ENCODE data around the gene IL1RAPL1.

IL1RAPL1 gene

GRCh38 chrX:28979877-28980276 lies 392.6 kb downstream of the IL1RAPL1 start:
- DNase-seq (ENCODE audit: low spot score) = peak; percentile 0

- DNase-seq (ENCODE audit: low spot score) = no peak
These were observed 394.7 kb downstream of the IL1RAPL1 start for GRCh38 chrX:28981952-28982351.

GRCh38 chrX:28988246-28988645 lies 401.0 kb downstream of the IL1RAPL1 start:
- DNase-seq (ENCODE audit: low spot score) = no peak

- no peak for DNase-seq (ENCODE audit: low spot score)
These were observed 410.6 kb downstream of the IL1RAPL1 start for GRCh38 chrX:28997706-28998463.

DNA sequence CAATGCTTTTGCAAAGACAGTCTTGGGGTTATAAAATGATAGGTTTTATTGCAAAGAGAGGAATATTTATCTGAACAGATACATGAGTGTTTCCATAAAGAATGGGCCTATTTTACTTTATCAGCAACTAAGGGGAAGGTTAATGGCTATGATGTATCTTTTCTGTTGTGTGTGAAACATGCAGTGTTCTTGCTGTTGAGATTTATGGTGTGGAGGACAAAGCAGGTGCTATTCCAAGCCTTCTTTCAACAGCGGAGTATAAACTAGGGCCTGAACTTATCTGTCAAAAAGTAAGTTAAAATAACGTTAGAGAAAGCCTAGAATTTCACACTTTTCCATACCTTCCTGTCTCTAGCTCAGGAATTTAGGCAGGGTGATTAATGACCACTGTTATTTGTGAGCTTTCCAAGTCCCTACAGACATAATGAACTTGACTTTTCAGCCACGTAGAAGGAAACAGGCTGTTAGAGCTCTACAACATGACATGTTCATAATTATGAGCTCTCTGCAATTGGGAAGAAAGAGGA lies 411.4 kb downstream of the IL1RAPL1 start:
- DNase-seq (ENCODE audit: low spot score) = no peak

- DNase-seq (ENCODE audit: low spot score) = no peak
These were observed 425.6 kb downstream of the IL1RAPL1 start for GRCh38 chrX:29012867-29013266.

- DNase-seq (ENCODE audit: low spot score) = no peak
These were observed 436.0 kb downstream of the IL1RAPL1 start for GRCh38 chrX:29023207-29023606.

GRCh38 chrX:29024871-29025270 lies 437.6 kb downstream of the IL1RAPL1 start:
- DNase-seq (ENCODE audit: low spot score) = no peak

GRCh38 chrX:29039501-29039900 lies 452.3 kb downstream of the IL1RAPL1 start:
- DNase-seq (ENCODE audit: low spot score) = no peak

DNA sequence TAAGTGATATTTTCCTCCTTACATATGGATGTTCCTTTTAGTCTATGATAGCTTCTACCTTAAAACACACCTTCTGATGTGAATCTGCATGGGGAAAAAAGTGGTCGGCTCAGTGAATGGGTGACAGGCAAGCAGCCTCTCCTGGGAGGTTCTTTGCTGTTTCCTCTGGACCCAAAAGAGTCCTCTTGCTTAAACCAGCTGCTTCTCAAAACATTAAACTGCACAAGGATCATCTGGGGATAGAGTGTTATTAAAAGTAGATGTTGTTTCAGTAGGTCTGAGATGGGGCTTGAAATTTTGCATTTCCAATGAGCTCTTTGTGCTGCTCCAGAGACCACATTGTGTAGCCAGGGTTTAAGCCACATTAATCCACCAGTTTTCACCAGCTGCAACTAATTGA lies 452.9 kb downstream of the IL1RAPL1 start:
- DNase-seq (ENCODE audit: low spot score) = no peak

DNA sequence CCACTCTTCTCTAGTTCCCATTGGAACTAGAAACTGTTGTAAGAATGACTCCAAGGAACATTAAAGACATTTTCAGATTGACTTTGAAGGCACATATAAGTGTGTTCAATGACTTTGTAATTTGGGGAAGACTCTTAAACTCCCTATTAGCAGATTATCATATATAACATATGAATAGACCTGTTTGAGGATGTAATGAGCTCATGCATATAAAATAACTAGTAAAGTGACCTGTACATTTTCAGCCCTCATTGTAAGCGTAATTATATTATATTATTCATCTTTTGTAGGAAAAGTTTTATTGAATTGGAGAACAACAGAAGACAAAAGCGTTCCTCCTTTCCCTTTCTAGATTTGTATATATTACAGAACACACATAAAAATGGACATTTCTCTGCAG lies 455.1 kb downstream of the IL1RAPL1 start:
- DNase-seq (ENCODE audit: low spot score) = no peak

GRCh38 chrX:29043746-29044145 lies 456.5 kb downstream of the IL1RAPL1 start:
- DNase-seq (ENCODE audit: low spot score) = no peak

- peak; percentile 2 for DNase-seq (ENCODE audit: low spot score)
These were observed 457.4 kb downstream of the IL1RAPL1 start for GRCh38 chrX:29044423-29045184.

DNA sequence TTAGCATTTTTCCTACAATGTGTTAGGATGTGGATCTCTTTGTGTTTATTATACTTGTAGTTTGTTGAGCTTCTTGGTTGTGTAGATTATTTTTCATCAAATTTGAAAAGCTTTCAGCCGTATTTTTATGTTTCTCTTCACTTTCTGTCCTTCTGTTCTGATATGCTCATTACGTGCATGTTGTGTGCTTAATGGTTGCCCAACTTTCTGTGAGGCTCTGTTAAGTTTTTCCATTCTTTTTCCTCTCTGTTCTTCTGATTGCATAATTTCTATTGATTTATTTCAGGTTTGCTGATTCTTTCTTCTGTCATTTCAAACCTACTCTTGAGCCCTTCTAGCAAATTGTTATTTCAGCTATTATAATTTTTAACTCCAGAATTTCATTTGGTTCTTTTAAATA lies 478.2 kb downstream of the IL1RAPL1 start:
- no peak for DNase-seq (ENCODE audit: low spot score)

- no peak for DNase-seq (ENCODE audit: low spot score)
These were observed 479.3 kb downstream of the IL1RAPL1 start for GRCh38 chrX:29066516-29066915.

DNA sequence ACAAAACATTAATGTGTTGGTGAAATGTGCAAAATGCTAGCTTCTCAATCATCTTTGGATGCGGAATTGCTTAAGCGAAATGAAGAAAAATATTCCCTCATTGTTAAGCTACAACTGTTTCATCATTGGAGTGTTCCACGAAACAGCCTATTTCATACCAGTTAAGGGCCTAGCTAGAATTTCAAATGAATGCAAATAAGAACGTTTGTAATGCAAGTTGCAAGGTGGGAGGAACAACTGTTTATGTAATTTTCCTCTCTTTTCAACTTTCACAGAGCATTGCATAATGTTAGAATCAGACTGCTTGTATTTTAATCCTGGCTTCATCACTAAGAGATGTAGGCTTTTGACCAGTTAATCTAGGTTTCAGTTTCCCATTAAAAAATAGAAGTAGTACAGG lies 480.1 kb downstream of the IL1RAPL1 start:
- DNase-seq (ENCODE audit: low spot score) = no peak

GRCh38 chrX:29071525-29072320 lies 484.5 kb downstream of the IL1RAPL1 start:
- no peak for DNase-seq (ENCODE audit: low spot score)

DNA sequence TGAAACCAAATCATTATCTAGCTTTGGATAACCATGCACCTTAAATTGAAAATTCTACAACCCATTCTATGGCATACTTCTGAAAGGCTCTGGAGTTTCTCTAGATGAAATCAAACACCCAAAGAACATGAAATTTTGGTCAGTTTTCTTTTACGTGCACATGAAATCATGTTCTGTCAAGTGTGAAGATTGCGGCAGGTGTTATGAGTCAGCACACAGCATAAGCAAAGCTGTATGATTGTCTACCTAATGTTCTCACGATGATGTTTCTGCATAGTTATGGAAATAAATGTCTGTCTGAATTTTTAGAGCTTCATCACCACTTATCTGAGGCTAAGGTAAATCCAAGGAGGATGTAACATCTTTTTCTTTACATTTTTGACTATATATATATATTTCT lies 495.3 kb downstream of the IL1RAPL1 start:
- no peak for DNase-seq (ENCODE audit: low spot score)

- no peak for DNase-seq (ENCODE audit: low spot score)
These were observed 496.6 kb downstream of the IL1RAPL1 start for GRCh38 chrX:29083823-29084222.

GRCh38 chrX:29090811-29091210 lies 503.6 kb downstream of the IL1RAPL1 start:
- DNase-seq (ENCODE audit: low spot score) = peak; percentile 0

GRCh38 chrX:29107231-29107630 lies 520.0 kb downstream of the IL1RAPL1 start:
- DNase-seq (ENCODE audit: low spot score) = no peak

DNA sequence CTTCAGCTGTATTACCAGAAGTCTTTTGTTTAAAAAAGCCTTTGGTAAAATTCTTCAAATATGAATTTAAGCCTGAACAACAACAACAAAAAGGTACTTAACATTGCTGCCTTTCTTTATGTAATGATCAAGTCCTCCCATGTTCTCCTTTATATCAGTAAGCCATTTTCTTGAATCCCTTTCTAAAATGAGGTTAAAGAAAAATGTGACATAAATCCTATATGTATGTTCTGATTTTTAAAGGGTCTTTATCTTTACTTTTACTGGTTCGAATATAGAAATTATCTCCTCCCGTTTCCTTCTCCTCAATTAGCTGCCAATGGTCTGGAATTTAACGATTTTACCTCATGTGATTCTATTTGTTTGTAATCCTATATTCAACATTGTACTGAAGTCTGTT lies 522.8 kb downstream of the IL1RAPL1 start:
- no peak for DNase-seq (ENCODE audit: low spot score)
